Mononuclear cell (primary cell): ENCODE results near the gene KIF6. TPM values are rescaled to one million over a fixed set of nuclear protein-coding genes. Genes with fewer than 3 reads are reported as not detected.

Experiments used
- H3K27me3 ChIP-seq: 2 replicates; pipeline ENCODE4 v1.6.0; 2011; ENCODE audit warnings: low read length, control low read depth; ENCODE audit not compliant: insufficient read depth
- H3K4me1 ChIP-seq: 2 replicates; pipeline ENCODE4 v1.5.1; 2011; ENCODE audit warnings: mild to moderate bottlenecking, low read length, control low read depth; ENCODE audit not compliant: insufficient read depth
- H3K4me3 ChIP-seq: 2 replicates; pipeline ENCODE4 v1.5.1; 2011; ENCODE audit warnings: mild to moderate bottlenecking, low read length, moderate library complexity
- H3K9me3 ChIP-seq: 2 replicates; pipeline ENCODE4 v1.5.1; 2011; ENCODE audit warnings: low read depth, mild to moderate bottlenecking, control low read depth, low read length
- total RNA-seq: library from RNA; depleted of rRNA; stranded (reverse); fragments of >200 nt; gene quantifications from one replicate; pipeline ENCODE4 v1.2.3, GENCODE V29; 2012

Gene KIF6
- total RNA-seq, 1 donor = not detected

DNA sequence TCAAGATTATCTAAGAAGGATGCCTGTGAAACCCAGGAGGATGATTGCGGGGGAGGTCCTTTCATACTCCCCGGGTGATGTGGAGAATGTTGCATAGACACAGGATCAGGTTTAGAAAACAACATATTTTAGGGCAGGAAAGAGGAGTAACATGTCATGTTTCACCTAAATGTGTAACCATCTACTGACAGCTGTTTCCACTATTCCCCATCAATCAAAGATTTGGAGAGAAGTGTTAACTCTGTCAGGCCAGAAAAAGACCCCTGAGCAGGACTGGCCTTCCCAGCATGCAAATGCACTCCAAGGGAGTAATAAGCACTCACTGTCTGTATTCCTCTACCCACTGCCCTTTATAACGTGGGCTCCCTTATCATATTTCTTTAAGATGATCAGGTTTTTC is 254.7 kb downstream of the KIF6 start:
- no peak overlapping the region for H3K4me3 ChIP-seq
- H3K9me3 ChIP-seq = no peaks in the 10 kb centered on the region
- H3K4me1 ChIP-seq = no peaks in the 10 kb centered on the region
- H3K27me3 ChIP-seq = no peaks in the 10 kb centered on the region

DNA sequence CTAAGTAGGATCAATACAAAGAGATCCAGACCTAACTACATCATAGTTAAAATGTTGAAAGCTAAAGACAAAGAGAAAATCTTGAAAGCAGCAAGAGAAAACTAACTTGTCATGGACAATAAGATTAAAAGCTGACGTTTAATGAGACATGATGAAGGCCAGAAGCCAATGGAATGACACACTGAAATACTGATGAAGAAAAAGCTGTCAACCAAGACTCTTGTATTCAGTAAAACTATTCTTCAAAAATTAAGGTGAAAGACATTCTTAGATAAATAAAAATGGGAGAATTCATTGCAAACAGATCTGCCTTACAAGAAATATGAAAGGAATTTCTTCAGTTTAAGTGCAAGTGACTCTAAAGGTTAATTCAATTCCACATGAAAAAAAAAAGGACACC is 256.8 kb downstream of the KIF6 start:
- no peaks in the 10 kb centered on the region for H3K27me3 ChIP-seq
- H3K4me1 ChIP-seq = no peaks in the 10 kb centered on the region
- no peak overlapping the region for H3K4me3 ChIP-seq
- no peaks in the 10 kb centered on the region for H3K9me3 ChIP-seq

DNA sequence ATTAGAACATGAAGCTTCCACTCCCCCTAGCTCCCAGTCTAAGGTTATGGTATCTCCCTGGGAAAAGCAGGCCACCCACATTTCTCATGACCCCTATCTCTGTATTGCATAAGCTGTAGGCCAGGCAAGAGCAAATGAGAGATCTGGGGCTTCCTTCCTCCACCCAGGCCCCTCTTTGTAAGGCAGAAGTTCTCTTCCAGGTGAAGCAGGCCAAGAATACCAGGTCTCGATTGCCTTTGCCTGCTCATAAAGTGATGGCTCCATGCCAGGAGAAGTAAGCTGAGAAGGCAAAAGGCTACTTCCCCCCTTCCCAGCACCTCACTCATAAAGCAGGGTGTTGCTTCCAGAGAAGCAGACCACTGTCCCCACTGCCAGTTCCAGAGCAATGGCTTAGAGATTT is 258.6 kb downstream of the KIF6 start:
- Histone ChIP-seq H3K4me3 (no peak overlapping the region), H3K27me3 (no peaks in the 10 kb centered on the region), H3K9me3 (no peaks in the 10 kb centered on the region), H3K4me1 (no peaks in the 10 kb centered on the region)

DNA sequence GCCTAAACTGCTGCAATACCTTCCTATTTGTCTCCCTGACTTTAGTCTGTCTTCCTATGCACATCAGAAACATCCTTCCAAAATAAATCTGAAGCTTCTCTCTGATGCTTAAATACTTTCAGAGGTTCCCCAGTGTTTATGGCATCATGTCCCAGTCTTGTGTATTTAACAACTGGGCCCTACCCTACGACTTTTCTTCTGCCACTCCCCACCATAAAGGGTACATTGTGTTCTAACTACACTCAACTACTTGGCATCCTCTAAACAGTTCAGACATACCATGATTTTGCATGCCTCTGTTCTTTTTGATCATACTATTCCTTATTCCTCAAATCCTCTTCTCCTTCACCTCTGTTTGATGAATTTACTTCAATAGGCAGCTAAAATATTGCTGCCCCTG is 259.7 kb downstream of the KIF6 start:
- no peaks in the 10 kb centered on the region for H3K4me1 ChIP-seq
- H3K9me3 ChIP-seq = no peaks in the 10 kb centered on the region
- H3K4me3 ChIP-seq = no peak overlapping the region
- no peaks in the 10 kb centered on the region for H3K27me3 ChIP-seq

DNA sequence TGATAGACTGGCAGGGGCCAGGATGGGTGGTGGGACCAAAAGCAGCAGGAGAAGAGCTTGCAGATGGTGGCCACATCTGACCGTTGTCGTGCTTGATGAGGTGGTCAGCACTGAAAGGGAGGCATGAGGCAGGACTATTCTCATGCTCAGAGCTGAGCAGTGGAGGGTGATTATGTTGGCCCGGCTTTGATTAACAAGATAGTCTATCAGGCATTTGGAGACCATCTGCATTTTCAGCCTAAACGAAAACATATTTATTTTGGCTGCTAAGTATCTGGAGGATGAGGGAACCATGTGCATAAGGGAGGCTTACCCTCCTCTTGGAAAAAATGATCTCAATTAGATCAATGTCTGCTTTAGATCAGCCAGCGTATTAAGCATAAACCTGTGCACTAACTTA is 261.1 kb downstream of the KIF6 start:
- Histone ChIP-seq H3K4me1 (no peaks in the 10 kb centered on the region), H3K4me3 (no peak overlapping the region), H3K9me3 (no peaks in the 10 kb centered on the region), H3K27me3 (no peaks in the 10 kb centered on the region)

GRCh38 chr6:39453956-39454524 is 271.2 kb downstream of the KIF6 start:
- Histone ChIP-seq H3K4me3 (no peak overlapping the region), H3K27me3 (no peaks in the 10 kb centered on the region), H3K4me1 (no peaks in the 10 kb centered on the region), H3K9me3 (no peaks in the 10 kb centered on the region)

DNA sequence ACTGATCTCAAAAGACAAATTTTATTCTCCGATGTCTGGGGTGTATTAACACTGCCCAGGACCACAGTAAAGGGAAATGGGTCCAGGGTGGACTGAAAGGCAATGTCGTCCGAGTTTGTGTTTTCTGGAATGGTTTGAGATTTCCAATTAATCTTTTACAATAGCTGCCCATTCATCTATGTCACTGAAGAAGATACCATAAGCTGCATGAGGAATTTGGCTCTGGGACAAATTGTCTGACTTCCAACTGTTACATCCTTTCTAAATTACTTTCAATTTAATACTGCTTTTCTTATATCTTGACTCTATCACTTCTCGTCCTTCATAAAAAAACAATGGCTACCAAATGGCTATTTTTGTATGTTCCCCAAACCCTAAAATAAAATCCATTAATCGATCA is 272.0 kb downstream of the KIF6 start:
- Histone ChIP-seq H3K4me1 (no peaks in the 10 kb centered on the region), H3K4me3 (no peak overlapping the region), H3K27me3 (no peaks in the 10 kb centered on the region), H3K9me3 (no peaks in the 10 kb centered on the region)

DNA sequence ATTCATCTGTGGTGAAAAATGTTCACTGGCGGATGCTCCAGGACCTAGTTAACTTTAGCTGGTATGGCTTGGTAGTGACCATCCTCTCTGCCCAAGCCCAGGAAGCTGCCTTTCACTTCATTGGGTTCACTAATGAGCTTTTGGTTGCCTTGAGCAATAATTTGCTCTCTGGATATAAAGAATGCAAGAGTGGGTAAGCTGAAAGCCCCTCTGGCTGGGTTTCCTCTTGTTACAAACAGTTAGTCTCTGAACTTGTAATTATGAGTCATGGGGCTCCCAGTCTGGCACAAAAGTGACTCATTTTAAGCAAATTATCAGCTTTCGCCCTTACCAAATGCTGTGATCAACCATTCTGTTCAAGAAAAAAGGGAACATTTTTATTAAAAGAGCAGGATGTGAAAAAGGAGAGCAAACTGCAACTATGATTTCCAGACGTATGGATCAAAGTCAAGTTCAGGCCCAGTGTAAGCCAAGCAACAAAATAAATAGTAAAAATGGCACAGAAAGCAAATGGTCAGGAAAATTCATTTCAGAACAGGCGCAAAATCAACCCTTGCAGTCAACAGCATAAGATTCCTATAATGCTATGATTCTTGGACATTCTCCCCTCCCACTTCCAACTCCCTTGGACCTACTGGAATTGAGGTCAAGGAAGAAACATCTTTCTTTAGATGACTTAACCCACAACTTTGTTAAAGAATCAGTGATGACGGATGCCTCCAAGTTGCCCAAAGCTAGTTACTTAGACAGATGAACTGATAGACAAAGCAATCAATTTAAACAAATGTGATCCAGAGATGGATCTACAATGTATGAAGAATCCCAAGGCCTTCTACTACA is 272.7 kb downstream of the KIF6 start:
- Histone ChIP-seq H3K9me3 (no peaks in the 10 kb centered on the region), H3K4me3 (no peak overlapping the region), H3K27me3 (no peaks in the 10 kb centered on the region), H3K4me1 (no peaks in the 10 kb centered on the region)

DNA sequence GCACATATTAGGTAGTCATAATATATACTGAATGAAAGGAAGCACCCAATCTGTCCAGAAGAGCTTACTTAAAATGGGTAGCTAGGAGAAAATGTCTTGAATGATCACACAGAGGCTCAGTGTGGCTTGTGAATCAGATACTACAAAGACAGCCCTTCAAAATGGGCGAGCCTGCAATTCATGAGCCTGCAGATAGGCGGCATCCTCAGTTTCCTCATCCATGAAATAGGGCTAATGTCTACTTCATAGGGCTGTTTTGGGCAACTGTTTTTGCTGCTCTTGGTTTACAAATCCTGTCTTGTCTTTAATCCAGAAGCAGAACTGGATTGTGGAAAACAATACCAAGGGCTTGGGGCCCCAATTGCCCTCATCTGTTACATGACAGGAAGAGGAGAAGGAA is 273.4 kb downstream of the KIF6 start:
- no peaks in the 10 kb centered on the region for H3K27me3 ChIP-seq
- H3K4me3 ChIP-seq = no peak overlapping the region
- no peaks in the 10 kb centered on the region for H3K4me1 ChIP-seq
- no peaks in the 10 kb centered on the region for H3K9me3 ChIP-seq

DNA sequence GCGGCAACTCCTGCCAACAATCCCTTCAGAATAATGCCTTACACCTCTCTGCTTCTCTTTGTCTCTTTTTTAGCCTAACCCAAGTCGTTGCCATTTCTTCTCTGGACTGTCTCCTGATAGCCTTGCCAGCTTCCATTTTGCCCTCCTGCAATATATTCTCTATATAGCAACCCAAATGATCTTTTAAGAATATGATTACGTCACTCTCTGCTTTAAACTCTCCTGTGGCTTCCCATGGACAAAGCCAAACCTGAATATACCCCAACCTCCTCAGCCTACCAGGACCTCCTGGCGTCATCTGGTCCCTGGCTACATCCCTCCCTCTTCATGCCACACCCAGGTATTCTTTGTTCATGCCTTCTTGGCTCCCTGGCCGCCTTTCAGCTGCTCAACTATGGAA is 276.2 kb downstream of the KIF6 start:
- H3K27me3 ChIP-seq = no peaks in the 10 kb centered on the region
- no peak overlapping the region for H3K4me3 ChIP-seq
- H3K4me1 ChIP-seq = no peaks in the 10 kb centered on the region
- H3K9me3 ChIP-seq = no peaks in the 10 kb centered on the region

DNA sequence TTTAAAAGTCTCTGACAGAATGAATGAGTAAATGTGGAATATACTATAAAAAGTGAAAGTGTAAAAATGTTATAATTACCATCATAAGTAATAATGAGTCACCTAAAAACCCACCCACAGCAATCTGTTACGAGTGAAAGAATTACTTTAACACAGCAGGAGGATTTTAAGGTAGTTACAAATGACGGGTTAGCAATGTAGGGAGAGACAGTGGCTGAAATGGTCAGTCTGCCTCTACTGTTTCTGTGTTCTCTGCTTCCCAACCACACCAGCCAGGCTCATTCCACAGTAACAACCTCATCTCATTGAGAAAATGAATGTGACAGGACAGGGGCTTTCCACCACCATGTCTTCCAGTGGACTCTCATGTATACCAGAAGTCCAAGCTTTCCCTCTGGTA is 278.3 kb downstream of the KIF6 start:
- Histone ChIP-seq H3K9me3 (no peaks in the 10 kb centered on the region), H3K4me3 (no peak overlapping the region), H3K27me3 (no peaks in the 10 kb centered on the region), H3K4me1 (no peaks in the 10 kb centered on the region)

GRCh38 chr6:39445667-39446066 is 279.5 kb downstream of the KIF6 start:
- Histone ChIP-seq H3K9me3 (no peaks in the 10 kb centered on the region), H3K27me3 (no peaks in the 10 kb centered on the region), H3K4me3 (no peak overlapping the region), H3K4me1 (no peaks in the 10 kb centered on the region)

GRCh38 chr6:39444479-39445019 is 280.7 kb downstream of the KIF6 start:
- H3K9me3 ChIP-seq = no peaks in the 10 kb centered on the region

GRCh38 chr6:39441986-39442385 is 283.2 kb downstream of the KIF6 start:
- Histone ChIP-seq H3K4me3 (no peak overlapping the region), H3K4me1 (no peaks in the 10 kb centered on the region), H3K9me3 (no peaks in the 10 kb centered on the region), H3K27me3 (no peaks in the 10 kb centered on the region)

More at GRCh38 chr6:39444479-39445019, 280.7 kb downstream of the KIF6 start:
- Histone ChIP-seq H3K4me1 (no peaks in the 10 kb centered on the region), H3K4me3 (no peak overlapping the region), H3K27me3 (no peaks in the 10 kb centered on the region)

- no peaks in the 10 kb centered on the region for H3K4me1 ChIP-seq
- H3K27me3 ChIP-seq = no peaks in the 10 kb centered on the region
- H3K4me3 ChIP-seq = no peak overlapping the region
- H3K9me3 ChIP-seq = no peaks in the 10 kb centered on the region
These were observed 283.9 kb downstream of the KIF6 start for GRCh38 chr6:39441301-39441700.

GRCh38 chr6:39440039-39440426 is 285.2 kb downstream of the KIF6 start:
- H3K27me3 ChIP-seq = no peaks in the 10 kb centered on the region
- no peaks in the 10 kb centered on the region for H3K4me1 ChIP-seq
- H3K9me3 ChIP-seq = no peaks in the 10 kb centered on the region
- H3K4me3 ChIP-seq = no peak overlapping the region
